HepG2 (cell line): ENCODE data around the gene KCNMA1. TPM values are rescaled to one million over a fixed set of nuclear protein-coding genes. Genes with fewer than 3 reads are reported as not detected.

Source experiments
- ATAC-seq: fragments of 200-7000 bp; cut with Tn5 transposase; 3 replicates; pipeline ENCODE4 v1.9.1; 2020; ENCODE audit warnings: mild to moderate bottlenecking, moderate library complexity
- BruUV-seq: library from RNA; stranded (reverse); fragments of 400-500 nt; replicated peaks from 2 replicates; lab custom pipeline; 2021; lab: Mats Ljungman, UMichigan
- CTCF ChIA-PET: fragments of 300-600 bp; formaldehyde crosslinking; extraction: SDS; loops from one replicate; lab custom pipeline; 2021; ENCODE audit warnings: low total read pairs, inconsistent platforms, low intra/inter-chr PET ratio; lab: Yijun Ruan, JAX
- POLR2A ChIA-PET: fragments of 350-600 bp; sonication (Branson Sonifier 250); formaldehyde crosslinking; loops from one replicate; lab custom pipeline; 2020; ENCODE audit warnings: antibody characterized with exemption, inconsistent platforms; lab: Yijun Ruan, JAX
- DNase-seq: peaks from one replicate; pipeline ENCODE4 v3.0.0-alpha.2; 2015; ENCODE audit warnings: low spot score
- FAIRE-seq: peaks from 3 replicates; lab custom pipeline; 2011; peaks lifted over from hg19 to GRCh38; lab: Jason Lieb, UNC
- H2AFZ ChIP-seq: one replicate; pipeline ENCODE4 v1.6.1; 2011; ENCODE audit warnings: low read length, inconsistent platforms
- H3K27ac ChIP-seq: fragments of 300-600 bp; 3 replicates; pipeline ENCODE4 v1.8.0; 2011; ENCODE audit warnings: mixed run types, mild to moderate bottlenecking, mixed read lengths, low read length, inconsistent platforms; ENCODE audit not compliant: insufficient read depth; ENCODE audit errors: extremely low read length
- H3K27me3 ChIP-seq, 2 experiments: fragments of 200-600 bp in 1 of 2; 2 replicates in 1 of 2; 3 replicates in 1 of 2; pipeline versions ENCODE4 v1.6.0 to v1.8.0; 2011; ENCODE audit warnings: low read length in 2 of 2, mild to moderate bottlenecking in 2 of 2, moderate library complexity in 2 of 2, inconsistent platforms in 1 of 2; ENCODE audit not compliant: insufficient read depth in 2 of 2, control insufficient read depth in 1 of 2
- H3K36me3 ChIP-seq, 2 experiments: fragments of 200-600 bp in 1 of 2; replicated peaks in 1 of 2; 2 replicates in 1 of 2; 3 replicates in 1 of 2; pipeline versions ENCODE4 v1.5.1 to v1.8.0; 2011; ENCODE audit warnings: low read length in 2 of 2, inconsistent platforms in 1 of 2; ENCODE audit not compliant: insufficient read depth in 2 of 2, control insufficient read depth in 1 of 2
- H3K4me1 ChIP-seq: 2 replicates; pipeline ENCODE4 v1.5.1; 2012; ENCODE audit warnings: low read length, inconsistent platforms; ENCODE audit not compliant: insufficient read depth
- H3K4me2 ChIP-seq: 2 replicates; pipeline ENCODE4 v1.6.0; 2011; ENCODE audit warnings: low read depth, low read length, inconsistent platforms
- H3K4me3 ChIP-seq, 3 experiments: fragments of 200-600 bp in 1 of 3; sonication (generic), shearing (Covaris generic) in 1 of 3; replicated peaks in 1 of 3; 2 replicates each; pipeline ENCODE4 v1.5.1; 2011 to 2016; ENCODE audit warnings: low read length in 3 of 3, inconsistent platforms in 2 of 3, low read depth in 2 of 3, mild to moderate bottlenecking in 2 of 3, control low read depth in 1 of 3, mixed read lengths in 1 of 3; ENCODE audit not compliant: insufficient read depth in 1 of 3
- H3K79me2 ChIP-seq: one replicate; pipeline ENCODE4 v1.6.1; 2011; ENCODE audit warnings: low read length, inconsistent platforms; ENCODE audit not compliant: insufficient read depth
- H3K9ac ChIP-seq: 2 replicates; pipeline ENCODE4 v1.6.0; 2011; ENCODE audit warnings: mild to moderate bottlenecking, low read depth, low read length, inconsistent platforms; ENCODE audit not compliant: insufficient read depth
- H3K9me3 ChIP-seq: 2 replicates; pipeline ENCODE4 v1.5.1; 2012; ENCODE audit warnings: mild to moderate bottlenecking, low read length
- H4K20me1 ChIP-seq: 2 replicates; pipeline ENCODE4 v1.6.0; 2011; ENCODE audit warnings: inconsistent platforms, mild to moderate bottlenecking, low read length, moderate library complexity; ENCODE audit not compliant: insufficient read depth
- CEBPB ChIP-seq: IDR thresholded peaks from 2 replicates; pipeline ENCODE4 v1.6.1; 2011; ENCODE audit warnings: low read depth, low read length, improper control_type of control experiment, borderline replicate concordance
- FOXA1 ChIP-seq, 2 experiments: fragments of 450-650 bp in 1 of 2; sonication (generic) in 1 of 2; formaldehyde crosslinking in 1 of 2; IDR thresholded peaks; 2 replicates each; pipeline versions ENCODE4 v1.4.0 to v1.6.1; 2016 to 2020; ENCODE audit warnings: missing genetic modification reagents in 1 of 2
- REL ChIP-seq: sonication (generic); formaldehyde crosslinking; conservative IDR thresholded peaks from 2 replicates; pipeline ENCODE4 v1.8.0; 2022; ENCODE audit warnings: mild to moderate bottlenecking, missing genetic modification reagents, moderate library complexity
- SMARCC2 ChIP-seq: fragments of 450-650 bp; IDR thresholded peaks from 2 replicates; pipeline ENCODE4 v1.6.1; 2017; ENCODE audit warnings: antibody characterized with exemption, mild to moderate bottlenecking
- ZSCAN31 ChIP-seq: sonication (generic); formaldehyde crosslinking; IDR thresholded peaks from 2 replicates; pipeline ENCODE4 v1.5.0; 2020; ENCODE audit warnings: low read depth, mild to moderate bottlenecking, missing genetic modification reagents
- WGBS: methylation state at CpG from one replicate; pipeline ENCODE4 v1.1.6; 2017; ENCODE audit warnings: low lambda C conversion rate; 5-methylcytosine and 5-hydroxymethylcytosine counted together
- in situ Hi-C: cut with HindIII; loops from 2 replicates; pipeline ENCODE4 v1.10.0; 2017; ENCODE audit warnings: low pct_unique_long_range_greater_than_20kb; ENCODE audit not compliant: extremely low pct_ligation_motif_present
- intact Hi-C: fragments of 100-400 bp; cut with micrococcal nuclease; formaldehyde crosslinking; loops from one replicate; pipeline ENCODE4 v1.10.0; 2022; ENCODE audit not compliant: unreplicated experiment
- polyA plus RNA-seq, 8 experiments: library from polyadenylated mRNA; depleted of rRNA in 3 of 8; stranded (reverse) in 7 of 8; unstranded in 1 of 8; fragments of >200 nt; fragmentation: Illumina TruSeq in 4 of 8; extraction: Trizol in 4 of 8; gene quantifications; 2 replicates each; pipeline versions ENCODE4 v1.2.1 to v1.2.3, GENCODE V29; 2011 to 2016; ENCODE audit warnings: low read depth in 4 of 8, missing spikeins in 1 of 8, mixed read lengths in 1 of 8; ENCODE audit not compliant: insufficient read depth in 1 of 8
- total RNA-seq, 5 experiments: library from RNA; depleted of rRNA; stranded (reverse); fragments of >200 nt; fragmentation: Illumina TruSeq; extraction: Trizol; gene quantifications; 2 replicates each; pipeline ENCODE4 v1.2.3, GENCODE V29; 2016; ENCODE audit warnings: low read depth in 1 of 5
- TF ChIP-seq, protein P1 (sequence below): sonication (generic); formaldehyde crosslinking; conservative IDR thresholded peaks from 2 replicates; pipeline ENCODE4 v1.8.0; 2022; ENCODE audit warnings: mild to moderate bottlenecking, moderate library complexity, missing genetic modification reagents
- TF ChIP-seq, protein P2 (sequence below): sonication (generic); formaldehyde crosslinking; IDR thresholded peaks from 2 replicates; pipeline ENCODE4 v1.4.0; 2020; ENCODE audit warnings: missing genetic modification reagents, borderline replicate concordance

The KCNMA1 gene
- total and polyA plus RNA-seq, 2 of the 13 experiments (the other 11 are each of a cell fraction or from before 2014, with no cell fraction given) = 0.02 TPM; not detected in 1

DNA sequence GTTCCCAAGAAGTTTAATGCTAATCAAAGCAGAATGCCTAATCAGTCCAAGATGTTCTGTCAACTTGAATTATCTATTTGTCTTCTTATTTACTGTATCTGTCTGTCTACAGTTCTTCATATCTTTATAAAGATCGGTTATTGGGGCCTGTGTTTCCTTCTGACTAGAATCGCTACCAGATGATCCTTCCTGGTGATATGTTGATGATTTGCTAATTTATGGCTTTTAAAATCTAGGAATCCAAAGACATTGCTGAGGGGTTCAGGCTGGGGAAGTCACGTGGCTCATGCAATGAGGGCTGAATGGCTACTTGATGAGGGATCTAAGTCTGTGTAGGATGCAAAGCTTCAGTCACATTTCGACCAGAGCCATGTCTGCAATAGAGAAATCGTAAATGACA lies 536.3 kb downstream of the KCNMA1 start:
- no peak overlapping the region for H2AFZ ChIP-seq
- ATAC-seq (no peak), DNase-seq (no peak), FAIRE-seq (no peak)
- no peaks in the 10 kb centered on the region for H3K4me1 ChIP-seq
- intact Hi-C loops = no loop called here
- BruUV-seq = no TSS peak
- H3K27me3 ChIP-seq = peaks cover 1 to 8% of the 10 kb centered on the region in 2 experiments; a peak in 3 of 5 replicates
- no peaks in the 10 kb centered on the region for H3K79me2 ChIP-seq
- no peak overlapping the region for H3K4me3 ChIP-seq
- POLR2A ChIA-PET = no interaction called here
- H3K9ac ChIP-seq = no peak overlapping the region
- no peaks in the 10 kb centered on the region for H3K9me3 ChIP-seq
- no peaks in the 10 kb centered on the region for H3K36me3 ChIP-seq
- 2% methylated on average over 5 of the region's 5 CpGs for WGBS
- H3K4me2 ChIP-seq = no peak overlapping the region
- in situ Hi-C loops = no loop called here
- H3K27ac ChIP-seq = no peak overlapping the region
- no peaks in the 10 kb centered on the region for H4K20me1 ChIP-seq
- TF ChIP-seq REL (CRISPR knock-in tag) (no peak), SMARCC2 (no peak), CEBPB (no peak), ZSCAN31 (CRISPR knock-in tag) (no peak), FOXA1 (IDR thresholded peaks at IDR 0.05) (no peak), FOXA1 (CRISPR knock-in tag; IDR thresholded peaks at IDR 0.05) (no peak)
- TF ChIP-seq, protein P1, sequence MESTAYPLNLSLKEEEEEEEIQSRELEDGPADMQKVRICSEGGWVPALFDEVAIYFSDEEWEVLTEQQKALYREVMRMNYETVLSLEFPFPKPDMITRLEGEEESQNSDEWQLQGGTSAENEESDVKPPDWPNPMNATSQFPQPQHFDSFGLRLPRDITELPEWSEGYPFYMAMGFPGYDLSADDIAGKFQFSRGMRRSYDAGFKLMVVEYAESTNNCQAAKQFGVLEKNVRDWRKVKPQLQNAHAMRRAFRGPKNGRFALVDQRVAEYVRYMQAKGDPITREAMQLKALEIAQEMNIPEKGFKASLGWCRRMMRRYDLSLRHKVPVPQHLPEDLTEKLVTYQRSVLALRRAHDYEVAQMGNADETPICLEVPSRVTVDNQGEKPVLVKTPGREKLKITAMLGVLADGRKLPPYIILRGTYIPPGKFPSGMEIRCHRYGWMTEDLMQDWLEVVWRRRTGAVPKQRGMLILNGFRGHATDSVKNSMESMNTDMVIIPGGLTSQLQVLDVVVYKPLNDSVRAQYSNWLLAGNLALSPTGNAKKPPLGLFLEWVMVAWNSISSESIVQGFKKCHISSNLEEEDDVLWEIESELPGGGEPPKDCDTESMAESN (CRISPR knock-in tag) = no peak
- TF ChIP-seq, protein P2, sequence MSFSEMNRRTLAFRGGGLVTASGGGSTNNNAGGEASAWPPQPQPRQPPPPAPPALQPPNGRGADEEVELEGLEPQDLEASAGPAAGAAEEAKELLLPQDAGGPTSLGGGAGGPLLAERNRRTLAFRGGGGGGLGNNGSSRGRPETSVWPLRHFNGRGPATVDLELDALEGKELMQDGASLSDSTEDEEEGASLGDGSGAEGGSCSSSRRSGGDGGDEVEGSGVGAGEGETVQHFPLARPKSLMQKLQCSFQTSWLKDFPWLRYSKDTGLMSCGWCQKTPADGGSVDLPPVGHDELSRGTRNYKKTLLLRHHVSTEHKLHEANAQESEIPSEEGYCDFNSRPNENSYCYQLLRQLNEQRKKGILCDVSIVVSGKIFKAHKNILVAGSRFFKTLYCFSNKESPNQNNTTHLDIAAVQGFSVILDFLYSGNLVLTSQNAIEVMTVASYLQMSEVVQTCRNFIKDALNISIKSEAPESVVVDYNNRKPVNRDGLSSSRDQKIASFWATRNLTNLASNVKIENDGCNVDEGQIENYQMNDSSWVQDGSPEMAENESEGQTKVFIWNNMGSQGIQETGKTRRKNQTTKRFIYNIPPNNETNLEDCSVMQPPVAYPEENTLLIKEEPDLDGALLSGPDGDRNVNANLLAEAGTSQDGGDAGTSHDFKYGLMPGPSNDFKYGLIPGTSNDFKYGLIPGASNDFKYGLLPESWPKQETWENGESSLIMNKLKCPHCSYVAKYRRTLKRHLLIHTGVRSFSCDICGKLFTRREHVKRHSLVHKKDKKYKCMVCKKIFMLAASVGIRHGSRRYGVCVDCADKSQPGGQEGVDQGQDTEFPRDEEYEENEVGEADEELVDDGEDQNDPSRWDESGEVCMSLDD (CRISPR knock-in tag) = no peak
- CTCF ChIA-PET = no interaction called here
